Measurements from ENCODE around the gene VGF.

The VGF gene

GRCh38 chr7:101172854-101173751 is 7.7 kb upstream of the VGF start (continued):
- TF ChIP-seq ZBTB26 (tag by site-specific recombination; optimal IDR thresholded peaks at IDR 0.05), result peak; percentile 78
- peak; percentile 18; the same call in 1 of the 2 replicates for TF ChIP-seq KLF8 (tag by site-specific recombination; IDR thresholded peaks at IDR 0.05)
- TF ChIP-seq ZEB2 (tag by site-specific recombination; IDR thresholded peaks at IDR 0.05), result peak; percentile 80; the same call in 1 of the 2 replicates
- TF ChIP-seq ZNF837 (tag by site-specific recombination; IDR thresholded peaks at IDR 0.05), result no peak
- TF ChIP-seq PRDM2 (tag by site-specific recombination; IDR thresholded peaks at IDR 0.05; ENCODE audit: borderline replicate concordance), result no peak
- TF ChIP-seq KLF1 (tag by site-specific recombination; IDR thresholded peaks at IDR 0.05), result peak; percentile 72
- peak; percentile 51; the same call in 1 of the 2 replicates for TF ChIP-seq ZBTB6 (tag by site-specific recombination; IDR thresholded peaks at IDR 0.05)
- no peak for TF ChIP-seq ZNF768 (tag by site-specific recombination; IDR thresholded peaks at IDR 0.05)
- peak; percentile 15; the same call in 1 of the 2 replicates for TF ChIP-seq ZBTB48 (tag by site-specific recombination; IDR thresholded peaks at IDR 0.05)
- TF ChIP-seq ZNF423 (tag by site-specific recombination; IDR thresholded peaks at IDR 0.05), result peak; percentile 63

- Histone ChIP-seq H3K4me1 (ENCODE audit: control insufficient read depth, insufficient read depth, low read length) (peaks cover 8% of the 10 kb centered on the region; the same call in 1 of the 2 replicates), H3K27ac (ENCODE audit: extremely low read depth, low read depth, low read length) (no peak overlapping the region), H3K4me3 (ENCODE audit: low read depth, low read length) (no peak overlapping the region), H3K36me3 (ENCODE audit: control insufficient read depth in 2 of 2, insufficient read depth in 1 of 2, low read length in 2 of 2) (no peaks in the 10 kb centered on the region), H3K9me3 (ENCODE audit: control insufficient read depth, insufficient read depth, low read depth, low read length) (no peaks in the 10 kb centered on the region)
- ChIA-PET CTCF (interaction anchor here (0.7 to 2.7 kb wide), 6 partner anchors 21 to 114 kb away, joined by 4 to 40 read pairs (median 6); no protein-coding TSS in a partner anchor), POLR2A (no interaction called here)
- TF ChIP-seq KLF10 (tag by site-specific recombination; IDR thresholded peaks at IDR 0.05), result no peak
- TF ChIP-seq ZNF670 (tag by site-specific recombination; IDR thresholded peaks at IDR 0.05; ENCODE audit: low read depth), result no peak
- peak; percentile 77; the same call in 1 of the 2 replicates for TF ChIP-seq CTCF (tag by site-specific recombination; IDR thresholded peaks at IDR 0.05)
- no peak for TF ChIP-seq KLF7 (tag by site-specific recombination; IDR thresholded peaks at IDR 0.05; ENCODE audit: borderline replicate concordance)
- peak; percentile 93 for TF ChIP-seq ZIC2 (tag by site-specific recombination; IDR thresholded peaks at IDR 0.05)
- peak; percentile 75 for TF ChIP-seq ZBTB8A (tag by site-specific recombination; IDR thresholded peaks at IDR 0.05)
- peak; percentile 93 for TF ChIP-seq ZBTB26 (tag by site-specific recombination; optimal IDR thresholded peaks at IDR 0.05)
- TF ChIP-seq IKZF3 (tag by site-specific recombination; IDR thresholded peaks at IDR 0.05), result 0 out of 2 replicates have a peak, but pooled peaks have one; percentile 2
- TF ChIP-seq HIC1 (tag by site-specific recombination; IDR thresholded peaks at IDR 0.05), result peak; percentile 33; the same call in 1 of the 2 replicates
Observed at GRCh38 chr7:101172005-101172853, 6.9 kb upstream of the VGF start.

All from HEK293 (cell line).